Pancreas (tissue), 10 donors: Measurements from ENCODE around the gene FKBP4. TPM values are rescaled to one million over a fixed set of nuclear protein-coding genes. Genes with fewer than 3 reads are reported as not detected.

Experiments
- ATAC-seq, 4 donors: fragments of 200-7000 bp; cut with Tn5 transposase; one replicate each; pipeline versions ENCODE4 v1.8.0 to v1.9.1; 2020; ENCODE audit warnings: mild to moderate bottlenecking in 4 of 4, moderate library complexity in 4 of 4
- DNase-seq, 6 donors: peaks; one replicate each; pipeline ENCODE4 v3.0.0-alpha.2; 2020
- FAIRE-seq: peaks from 2 replicates; lab custom pipeline; 2012; peaks lifted over from hg19 to GRCh38; lab: Jason Lieb, UNC
- H3K27ac ChIP-seq, 4 donors: fragments of 200-600 bp; sonication (generic); 1 replicate in 3 of 4; 2 replicates in 1 of 4; pipeline versions ENCODE4 v1.5.0 to v1.8.0; 2020
- H3K27me3 ChIP-seq, 4 donors: fragments of 200-600 bp; one replicate each; pipeline ENCODE4 v1.8.0; 2021
- H3K36me3 ChIP-seq, 3 donors: fragments of 200-600 bp; sonication (generic) in 1 of 3; one replicate each; pipeline versions ENCODE4 v1.5.0 to v1.8.0; 2020 to 2021
- H3K4me1 ChIP-seq, 3 donors: fragments of 200-600 bp; one replicate each; pipeline ENCODE4 v1.8.0; 2021
- H3K4me3 ChIP-seq, 4 donors: fragments of 200-600 bp; sonication (generic) in 2 of 4; one replicate each; pipeline versions ENCODE4 v1.5.0 to v1.8.0; 2020 to 2021
- H3K9me3 ChIP-seq, 4 donors: fragments of 200-600 bp; one replicate each; pipeline ENCODE4 v1.8.0; 2021
- WGBS, 2 donors: extraction: QIAGEN DNeasy Blood & Tissue Kit; methylation state at CpG; one replicate each; pipeline ENCODE4 v1.1.7; 2013; 5-methylcytosine and 5-hydroxymethylcytosine counted together
- intact Hi-C, 3 donors: fragments of 100-400 bp; cut with DNase I; formaldehyde crosslinking; loops; one replicate each; pipeline versions ENCODE4 v1.11.1 to v1.14.2; 2022
- polyA plus RNA-seq, 2 donors: library from polyadenylated mRNA; stranded (reverse); fragments of 200-250 nt; gene quantifications; one replicate each; pipeline ENCODE4 v1.2.3, GENCODE V29; 2013
- total RNA-seq, 6 donors: library from RNA; stranded (reverse); fragmentation: NEBNext Ultra II Directional in 4 of 6; extraction: Animal tissue kit (Norgen Biotek cat#: 25700) in 4 of 6; gene quantifications; one replicate each; pipeline versions ENCODE4 v1.2.1 to v1.2.4, GENCODE V29; 2021 to 2023
- TF ChIP-seq, protein P1 (sequence below), 4 donors: fragments of 200-600 bp; sonication (generic) in 3 of 4; IDR thresholded peaks; one replicate each; pipeline versions ENCODE4 v1.5.0 to v1.8.0; 2021; ENCODE audit warnings: antibody characterized with exemption in 4 of 4
- donor health status: healthy with polysubstance abuse.
- donor health status: DM: no; HTN: no; CAD: no; lungs with moderate emphysema.
- donor health status: DM: no; HTN: no; CAD: no.
- donor health status: control.
- donor health status: control.
- donor health status: Bipolar disorder and iron deficiency.
- donor health status: DM: yes; HTN: yes; CAD: no.
- donor health status: DM: no; HTN: no; CAD: no.
- donor health status: DM: no; HTN: no; CAD: no.
- donor health status: DM: yes; HTN: yes; CAD: no.

Gene FKBP4
- total and polyA plus RNA-seq, 8 donors: 24.2 to 72.8 (median 47.8) TPM

DNA sequence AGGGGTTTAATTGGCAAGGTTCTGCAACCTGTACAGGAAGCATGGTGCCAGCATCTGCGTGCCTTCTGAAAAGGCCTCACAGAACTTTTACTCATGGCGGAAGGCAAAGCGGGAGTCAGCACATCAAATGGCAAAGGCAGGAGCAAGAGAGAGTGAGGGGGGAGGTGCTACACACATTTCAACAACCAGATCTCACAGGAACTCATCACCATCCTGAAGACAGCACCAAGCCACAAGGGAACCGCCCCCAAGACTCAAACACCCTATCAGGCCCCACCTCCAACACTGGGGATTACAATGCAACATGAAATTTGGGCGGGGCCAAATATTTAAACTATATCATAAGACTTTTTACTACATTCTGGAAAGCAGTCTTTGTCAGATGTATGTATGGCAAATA, 38.0 kb upstream of the FKBP4 start:
- Histone ChIP-seq H3K4me1 (no peaks in the 10 kb centered on the region), H3K9me3 (no peaks in the 10 kb centered on the region), H3K4me3 (no peak overlapping the region), H3K27me3 (no peaks in the 10 kb centered on the region), H3K27ac (no peak overlapping the region), H3K36me3 (no peaks in the 10 kb centered on the region)
- FAIRE-seq (no peak), ATAC-seq (no peak), DNase-seq (no peak)
- intact Hi-C loops: no loop called here
- TF ChIP-seq, protein P1, sequence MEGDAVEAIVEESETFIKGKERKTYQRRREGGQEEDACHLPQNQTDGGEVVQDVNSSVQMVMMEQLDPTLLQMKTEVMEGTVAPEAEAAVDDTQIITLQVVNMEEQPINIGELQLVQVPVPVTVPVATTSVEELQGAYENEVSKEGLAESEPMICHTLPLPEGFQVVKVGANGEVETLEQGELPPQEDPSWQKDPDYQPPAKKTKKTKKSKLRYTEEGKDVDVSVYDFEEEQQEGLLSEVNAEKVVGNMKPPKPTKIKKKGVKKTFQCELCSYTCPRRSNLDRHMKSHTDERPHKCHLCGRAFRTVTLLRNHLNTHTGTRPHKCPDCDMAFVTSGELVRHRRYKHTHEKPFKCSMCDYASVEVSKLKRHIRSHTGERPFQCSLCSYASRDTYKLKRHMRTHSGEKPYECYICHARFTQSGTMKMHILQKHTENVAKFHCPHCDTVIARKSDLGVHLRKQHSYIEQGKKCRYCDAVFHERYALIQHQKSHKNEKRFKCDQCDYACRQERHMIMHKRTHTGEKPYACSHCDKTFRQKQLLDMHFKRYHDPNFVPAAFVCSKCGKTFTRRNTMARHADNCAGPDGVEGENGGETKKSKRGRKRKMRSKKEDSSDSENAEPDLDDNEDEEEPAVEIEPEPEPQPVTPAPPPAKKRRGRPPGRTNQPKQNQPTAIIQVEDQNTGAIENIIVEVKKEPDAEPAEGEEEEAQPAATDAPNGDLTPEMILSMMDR (IDR thresholded peaks at IDR 0.05): no peak
- WGBS, 2 donors: 79 to 80% methylated on average over 5 of the region's 5 CpGs

DNA sequence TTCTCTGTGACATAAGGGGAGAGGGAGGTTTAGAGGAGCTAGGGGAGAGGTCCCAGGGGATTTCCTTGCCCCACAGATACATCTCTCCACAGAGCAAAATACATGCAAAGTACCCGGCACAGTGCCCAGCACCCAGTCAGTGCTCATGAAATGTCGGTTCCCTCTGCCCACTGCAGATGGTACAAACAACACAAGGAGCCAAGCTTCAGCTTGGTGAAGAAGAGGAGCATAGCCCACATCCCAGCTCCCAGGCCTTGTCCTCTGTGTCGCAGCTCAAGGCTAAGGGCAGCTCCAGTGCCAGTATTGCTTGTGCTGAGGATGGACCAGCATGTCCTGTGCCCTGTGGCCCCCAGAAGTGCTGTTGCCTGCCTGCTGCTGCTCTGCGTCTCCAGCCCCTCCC, 35.0 kb upstream of the FKBP4 start:
- TF ChIP-seq, protein P1 (IDR thresholded peaks at IDR 0.05): no peak
- 78 to 84% methylated on average over 4 of the region's 4 CpGs for WGBS, 2 donors
- Histone ChIP-seq H3K36me3 (no peaks in the 10 kb centered on the region), H3K27me3 (no peaks in the 10 kb centered on the region), H3K4me1 (peaks cover 11 to 15% (median 13%) of the 10 kb centered on the region in 3 donors), H3K9me3 (no peaks in the 10 kb centered on the region), H3K4me3 (no peak overlapping the region), H3K27ac (no peak overlapping the region)
- FAIRE-seq (no peak), DNase-seq (no peak), ATAC-seq (no peak)
- intact Hi-C loops: no loop called here

DNA sequence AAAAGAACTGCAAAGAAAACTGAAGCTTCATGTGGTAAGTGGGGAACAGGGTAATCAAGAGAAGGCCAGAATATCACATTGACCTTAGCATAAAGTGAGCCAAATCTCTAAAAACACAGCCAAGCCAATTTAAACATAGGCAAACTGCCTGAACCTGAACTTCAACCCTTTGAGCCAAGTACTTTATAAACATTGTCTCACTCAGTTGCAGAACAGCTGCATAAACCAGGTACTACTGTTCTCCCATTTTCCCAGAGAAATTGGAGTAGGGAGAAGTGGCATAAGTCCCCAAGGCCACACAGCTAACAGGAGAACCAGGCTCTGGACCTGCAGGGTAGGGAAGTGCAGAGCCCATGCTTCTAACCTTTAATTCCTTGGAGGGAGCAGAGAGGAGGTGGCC, 30.4 kb upstream of the FKBP4 start:
- TF ChIP-seq, protein P1 (IDR thresholded peaks at IDR 0.05): no peak
- intact Hi-C loops: no loop called here
- H3K9me3 ChIP-seq: no peaks in the 10 kb centered on the region
- peaks cover 25 to 27% (median 25%) of the 10 kb centered on the region in 3 donors for H3K4me1 ChIP-seq
- no peaks in the 10 kb centered on the region for H3K27me3 ChIP-seq
- no peaks in the 10 kb centered on the region for H3K36me3 ChIP-seq
- peak overlapping the region; percentile 16 to 64 (median 56) for H3K27ac ChIP-seq
- ATAC-seq: peak; percentile 92 to 94 (median 93)
- peak in 3 of 6 donors; percentile 67 to 71 (median 71) for DNase-seq
- FAIRE-seq: no peak
- H3K4me3 ChIP-seq: no peak overlapping the region

DNA sequence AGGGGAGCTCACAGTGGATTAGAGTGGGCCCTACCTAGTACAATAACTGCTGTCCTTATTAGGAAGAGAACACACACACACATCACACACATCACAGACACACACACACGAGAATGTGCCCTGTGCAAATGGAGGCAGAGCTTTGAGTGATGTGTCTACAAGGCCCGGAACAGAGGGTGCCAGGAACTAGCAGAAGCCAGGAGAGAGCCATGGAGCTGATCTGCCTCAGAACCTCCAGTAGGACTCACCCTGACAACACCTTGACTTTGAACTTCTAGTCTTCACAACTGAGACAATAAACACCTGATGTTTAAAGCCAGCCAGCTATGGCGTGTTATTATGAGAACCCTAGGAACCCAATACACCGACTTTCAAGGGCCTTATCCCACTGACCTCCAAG, 29.7 kb upstream of the FKBP4 start:
- peak in 2 of 6 donors; percentile 48 to 50 for DNase-seq
- TF ChIP-seq, protein P1 (IDR thresholded peaks at IDR 0.05): no peak
- no peaks in the 10 kb centered on the region for H3K9me3 ChIP-seq
- intact Hi-C loops: no loop called here
- H3K27ac ChIP-seq: peak overlapping the region; percentile 16 to 64 (median 56)
- H3K27me3 ChIP-seq: no peaks in the 10 kb centered on the region
- peak; percentile 69 to 79 (median 74) for ATAC-seq
- no peaks in the 10 kb centered on the region for H3K36me3 ChIP-seq
- FAIRE-seq: no peak
- H3K4me1 ChIP-seq: peaks cover 25 to 27% (median 25%) of the 10 kb centered on the region in 3 donors
- H3K4me3 ChIP-seq: no peak overlapping the region
- WGBS, 2 donors: 38 to 45% methylated on average over 4 of the region's 4 CpGs

DNA sequence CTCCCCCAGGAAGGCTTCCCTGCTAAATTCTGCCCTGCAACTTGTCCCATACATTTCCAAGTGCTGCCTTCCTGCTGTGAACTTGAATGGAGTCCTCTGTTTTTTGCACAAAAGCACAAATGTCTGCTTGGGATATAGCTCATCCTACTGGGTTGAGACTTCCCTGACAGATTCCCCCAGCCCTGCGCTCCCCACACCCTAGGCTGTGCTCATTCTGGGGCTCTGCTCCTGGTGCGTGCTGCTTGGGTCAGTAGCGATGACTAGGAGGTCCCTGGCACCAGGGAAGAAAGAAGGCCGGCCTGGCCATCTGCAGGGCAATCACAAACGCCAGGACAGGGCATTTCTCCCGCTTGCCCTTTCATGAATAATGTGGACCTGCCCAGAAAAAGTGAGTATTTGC, 29.2 kb upstream of the FKBP4 start:
- Histone ChIP-seq H3K4me3 (no peak overlapping the region), H3K4me1 (peaks cover 25 to 27% (median 25%) of the 10 kb centered on the region in 3 donors), H3K27ac (peak overlapping the region; percentile 16 to 64 (median 56)), H3K9me3 (no peaks in the 10 kb centered on the region), H3K27me3 (no peaks in the 10 kb centered on the region), H3K36me3 (no peaks in the 10 kb centered on the region)
- WGBS, 2 donors: 58 to 64% methylated on average over 6 of the region's 6 CpGs
- TF ChIP-seq, protein P1 (IDR thresholded peaks at IDR 0.05): no peak
- no peak for ATAC-seq
- no peak for FAIRE-seq
- DNase-seq: no peak
- intact Hi-C loops: no loop called here
